NCI-H1092 (cell line): ENCODE results near the gene SLC35F1.
A peak's percentile ranks its signal among the peaks of the same experiment; 100 is the strongest.
"Not testable (repeated sequence)": the region's sequence is repeated elsewhere in the genome, so short reads cannot be mapped to it uniquely, and the experiment has no call there.

Experiments
- DNase-seq: peaks from one replicate; lab custom pipeline; 2025; lab: John Stamatoyannopoulos, UW

The SLC35F1 gene

DNA sequence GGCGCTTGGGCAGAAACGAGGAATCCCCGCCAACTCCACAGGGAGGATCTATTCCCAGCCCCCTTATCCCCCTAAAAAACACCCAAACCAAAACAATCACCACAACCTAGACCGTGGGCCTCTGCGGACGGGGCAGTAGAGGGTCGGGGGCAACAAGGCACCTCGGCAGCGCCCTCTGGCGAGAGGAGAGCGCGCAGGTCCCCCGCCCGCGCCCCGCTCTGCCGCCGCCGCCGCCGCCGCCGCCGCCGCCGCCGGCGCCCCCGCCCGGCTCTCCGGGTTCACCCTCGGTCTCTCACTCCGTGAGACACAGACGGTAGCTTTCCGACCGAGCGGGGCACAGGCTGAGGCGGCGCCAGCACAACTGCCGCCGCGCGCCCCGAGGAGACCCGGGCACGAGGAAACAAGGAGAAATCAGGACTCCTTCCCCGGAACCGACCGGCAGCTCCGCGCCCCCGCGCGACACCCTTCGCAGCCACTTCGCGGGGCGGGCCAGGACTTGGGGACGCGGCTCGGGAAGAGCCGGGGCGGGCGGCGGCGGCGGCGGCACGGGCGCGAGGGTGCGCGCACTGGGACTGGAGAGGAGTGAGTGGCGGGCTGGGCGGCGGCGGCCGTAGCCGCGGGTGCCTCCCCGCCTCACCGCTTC is at the start of gene SLC35F1:
TSS of gene SLC35F1 (plus strand) at position 307 of the 643 bp plus-strand sequence.
- DNase-seq = peak; percentile 34

DNA sequence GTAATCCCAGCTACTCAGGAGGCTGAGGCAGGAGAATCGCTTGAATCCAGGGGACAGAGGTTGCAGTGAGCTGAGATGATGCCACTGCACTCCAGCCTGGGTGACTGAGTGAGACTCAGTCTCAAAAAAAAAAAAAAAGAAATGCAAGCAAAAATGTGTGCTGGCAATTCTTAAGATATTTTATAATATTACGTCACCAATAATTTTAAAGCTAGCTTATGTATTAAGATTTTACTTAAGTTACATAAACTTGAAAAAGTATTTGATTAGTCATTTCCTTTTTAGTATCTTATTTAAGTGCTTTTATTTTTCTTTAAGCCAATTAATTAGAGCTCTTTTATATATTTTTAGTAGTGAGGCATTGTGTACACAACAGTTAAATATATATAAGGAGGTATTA is 48.5 kb upstream of the SLC35F1 start:
- DNase-seq = not testable (repeated sequence)

DNA sequence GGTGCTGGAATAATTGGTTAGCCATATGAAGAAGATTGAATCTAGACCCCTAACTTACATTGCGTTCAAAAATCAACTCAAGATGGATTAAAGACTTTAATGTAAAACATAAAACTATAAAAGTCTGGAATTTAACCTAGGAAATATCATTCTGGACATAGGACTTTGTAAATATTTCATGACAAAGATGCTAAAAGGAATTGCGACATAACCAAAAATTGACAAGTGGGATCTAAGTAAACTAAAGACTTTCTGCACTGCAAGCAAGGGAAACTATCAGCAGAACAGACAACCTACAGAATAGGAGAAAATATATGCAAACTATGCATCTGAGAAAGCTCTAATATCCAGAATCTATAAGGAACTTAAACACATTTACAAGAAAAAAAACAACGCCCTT is 45.5 kb upstream of the SLC35F1 start:
- DNase-seq = no peak

DNA sequence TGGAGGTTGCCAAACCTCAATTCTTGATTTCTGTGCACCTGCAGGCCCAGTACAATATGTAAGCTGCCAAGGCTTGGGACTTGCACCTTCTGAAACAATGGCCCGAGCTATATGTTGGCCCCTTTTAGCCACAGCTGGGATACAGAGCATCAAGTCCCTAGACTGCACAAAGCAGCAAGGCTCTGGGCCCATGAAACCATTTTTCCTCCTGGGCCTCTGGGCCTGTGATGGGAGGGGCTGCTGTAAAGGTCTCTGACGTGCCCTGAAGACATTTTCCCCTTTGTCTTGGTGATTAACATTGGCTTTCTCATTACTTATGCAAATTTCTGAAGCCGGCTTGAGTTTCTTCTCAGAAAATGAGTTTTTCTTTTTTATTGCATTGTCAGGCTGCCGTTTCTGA is 40.5 kb upstream of the SLC35F1 start:
- no peak for DNase-seq

DNA sequence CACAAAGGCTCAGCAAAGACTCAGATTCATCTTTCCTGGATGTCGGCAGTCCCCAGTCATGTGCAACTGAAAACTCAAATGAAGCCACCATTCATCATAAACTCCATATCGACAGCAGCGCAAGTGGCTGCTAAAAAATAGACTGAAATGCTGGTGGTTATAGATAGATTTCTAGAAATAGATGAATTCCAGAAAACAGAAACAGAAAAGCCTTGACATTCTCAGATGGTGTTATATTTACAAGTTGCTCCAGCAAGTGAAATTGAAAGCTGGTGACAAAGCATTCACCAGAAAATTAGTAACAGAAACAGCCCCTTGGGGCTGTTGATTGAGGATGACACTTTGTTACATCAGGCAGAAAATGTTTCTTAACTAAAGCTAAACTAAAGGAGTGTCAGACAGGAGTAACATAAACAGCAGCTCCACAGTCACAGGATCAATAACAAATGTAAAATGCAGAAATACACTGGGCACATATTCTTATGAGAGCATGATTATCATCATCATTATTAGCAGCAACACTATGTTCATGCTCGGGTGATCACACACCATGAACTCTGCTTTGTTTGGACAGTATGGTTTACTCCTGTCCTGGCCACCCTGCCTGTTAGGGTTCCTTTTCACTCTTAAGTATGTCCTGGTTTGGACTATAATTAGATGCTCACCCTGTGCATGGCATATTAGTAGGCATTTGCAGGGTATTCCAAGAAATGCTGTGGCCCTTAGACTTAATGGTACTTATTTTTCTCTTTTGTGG is 36.4 kb upstream of the SLC35F1 start:
- DNase-seq = no peak

DNA sequence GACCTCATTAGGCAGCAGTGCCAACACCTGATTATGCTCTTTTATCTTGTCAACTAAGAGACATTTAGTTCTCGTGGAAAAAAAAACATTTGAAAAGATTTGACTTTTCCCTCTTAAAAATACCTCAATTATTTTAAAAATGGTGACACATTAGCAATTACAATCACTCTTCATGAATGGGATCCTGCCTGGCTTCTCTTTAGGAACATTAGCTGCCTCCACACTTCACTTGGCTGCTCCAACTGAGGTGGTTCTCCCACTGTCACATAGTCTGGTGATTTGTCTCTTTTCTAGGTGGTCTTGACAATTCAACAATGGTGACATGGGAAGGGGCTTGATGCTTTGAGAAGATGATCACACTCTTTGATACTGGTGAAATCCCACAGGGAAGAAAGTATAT is 26.2 kb upstream of the SLC35F1 start:
- no peak for DNase-seq

DNA sequence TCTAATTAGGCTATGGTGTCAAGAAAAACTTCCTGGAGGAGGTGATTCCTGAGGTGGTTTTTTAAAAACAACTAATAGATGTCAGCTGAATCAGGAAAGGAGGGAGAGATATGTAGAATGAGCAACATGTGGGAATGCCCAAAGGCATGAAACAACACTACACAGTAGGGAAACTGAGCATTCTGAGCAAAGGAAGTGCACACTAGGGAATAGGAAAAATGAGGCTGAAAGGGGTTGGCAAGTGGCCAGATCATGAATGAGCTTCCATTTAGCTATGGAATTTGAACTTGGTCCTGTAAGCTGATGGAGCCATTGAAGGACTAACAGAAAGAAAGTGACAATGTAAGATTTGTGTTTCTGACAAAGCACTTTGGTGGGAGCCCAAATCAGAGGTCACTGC is 16.9 kb upstream of the SLC35F1 start:
- DNase-seq = no peak

DNA sequence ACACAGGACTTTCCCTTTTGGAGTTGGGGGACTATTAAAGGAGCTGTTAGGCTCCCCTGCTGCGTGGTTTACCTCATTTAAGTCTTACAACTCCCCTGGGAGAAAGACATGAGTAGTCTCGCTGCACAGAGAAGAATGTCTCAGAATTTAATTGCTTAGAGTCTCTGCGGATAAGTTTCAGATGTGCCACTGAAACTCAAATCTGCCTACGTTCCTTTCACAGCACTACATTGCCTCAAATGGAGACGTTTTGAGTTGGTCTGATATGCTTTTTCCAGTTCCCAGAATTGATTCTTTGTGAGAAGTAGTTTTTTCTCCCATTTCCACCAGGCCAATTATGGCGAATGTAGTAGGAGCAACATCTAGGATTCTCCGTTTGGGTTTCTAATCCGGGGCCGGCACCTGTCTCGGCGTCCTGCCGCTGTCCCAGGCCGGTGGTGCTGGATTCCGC is 532 bp upstream of the SLC35F1 start:
- no peak for DNase-seq

DNA sequence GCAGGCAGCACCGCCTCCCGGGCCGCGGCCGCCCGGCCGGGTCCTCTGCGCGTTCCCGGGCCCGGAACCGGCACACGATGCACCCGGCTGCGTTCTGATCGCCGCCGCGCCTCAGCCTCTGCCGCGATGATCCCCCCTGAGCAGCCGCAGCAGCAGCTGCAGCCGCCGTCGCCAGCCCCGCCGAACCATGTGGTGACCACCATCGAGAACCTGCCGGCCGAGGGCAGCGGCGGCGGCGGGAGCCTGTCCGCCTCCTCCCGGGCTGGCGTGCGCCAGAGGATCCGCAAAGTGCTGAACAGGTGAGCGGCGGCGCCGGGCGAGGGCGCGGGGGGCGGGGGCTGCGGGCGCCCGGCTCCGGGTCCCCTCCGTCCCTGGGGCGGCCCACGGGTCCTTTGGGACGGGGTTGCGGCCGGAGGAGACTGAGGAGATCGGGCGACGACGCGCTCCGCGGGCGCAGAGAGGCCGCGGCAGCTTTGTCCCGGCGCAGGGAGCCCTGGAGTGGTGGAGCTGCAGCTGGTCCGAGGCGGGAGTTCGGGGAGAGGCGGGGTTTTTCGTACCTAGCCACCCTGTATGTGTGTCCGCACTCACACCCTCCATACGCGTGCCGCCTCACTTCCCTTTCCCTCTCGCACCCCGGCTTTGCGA is 659 bp downstream of the SLC35F1 start:
- DNase-seq = peak; percentile 15

DNA sequence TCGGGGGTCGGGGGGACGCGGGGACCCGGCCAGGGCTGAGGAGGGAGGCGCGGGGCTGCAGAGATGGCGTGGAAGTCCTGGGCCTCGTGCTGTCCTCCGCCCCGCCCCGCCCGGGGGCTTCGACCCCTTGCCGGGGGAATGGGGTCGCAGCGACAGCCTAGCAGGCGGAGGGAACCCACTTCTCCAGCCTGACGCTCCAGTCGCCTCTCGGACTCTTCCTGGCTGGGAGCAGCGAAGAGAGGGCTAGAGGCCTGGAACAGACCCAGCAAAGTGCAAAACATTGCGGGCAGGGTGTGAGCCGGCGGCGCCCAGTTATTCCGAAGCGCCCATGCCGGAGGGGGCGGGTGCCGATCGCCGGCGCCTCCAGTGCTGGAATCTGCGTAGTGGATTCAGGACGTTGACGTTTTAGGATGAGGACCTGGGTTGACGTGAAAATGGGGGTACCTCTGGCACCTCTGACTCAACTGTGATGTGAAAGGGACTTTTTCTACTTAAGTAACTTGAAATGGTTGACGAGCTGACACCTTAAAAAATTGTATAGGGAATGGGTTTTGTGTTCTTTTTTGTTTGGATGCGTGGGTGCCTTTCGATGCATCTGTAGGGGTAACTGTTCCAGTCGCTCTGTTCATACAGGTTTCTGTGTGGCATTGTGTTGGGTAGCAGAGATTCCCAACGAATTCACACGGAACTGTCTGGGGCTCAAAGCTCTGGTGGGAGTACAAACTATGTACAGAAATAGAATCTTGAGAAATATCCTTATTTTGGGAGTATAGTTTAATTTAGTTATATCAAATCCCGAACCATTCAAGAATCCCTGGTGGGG is 1.4 kb downstream of the SLC35F1 start:
- DNase-seq = no peak

DNA sequence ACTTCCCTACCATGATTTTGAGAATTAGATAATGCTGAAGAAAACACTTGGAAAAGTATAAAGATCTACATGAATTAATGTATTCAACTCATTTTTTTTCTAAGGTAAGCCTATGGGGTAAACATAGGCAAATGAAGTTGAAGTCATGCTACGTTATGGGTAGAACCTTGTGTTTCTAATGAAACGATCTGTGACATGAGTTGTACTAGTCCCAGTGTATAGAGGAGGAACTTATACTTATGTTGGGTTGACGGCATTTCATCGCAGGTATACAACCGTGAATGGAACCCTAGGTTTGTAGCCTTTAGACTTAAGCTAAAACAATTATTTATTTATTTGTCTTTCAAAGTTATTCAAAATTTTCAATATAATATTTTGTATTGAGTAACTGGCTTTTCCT is 2.6 kb downstream of the SLC35F1 start:
- no peak for DNase-seq

DNA sequence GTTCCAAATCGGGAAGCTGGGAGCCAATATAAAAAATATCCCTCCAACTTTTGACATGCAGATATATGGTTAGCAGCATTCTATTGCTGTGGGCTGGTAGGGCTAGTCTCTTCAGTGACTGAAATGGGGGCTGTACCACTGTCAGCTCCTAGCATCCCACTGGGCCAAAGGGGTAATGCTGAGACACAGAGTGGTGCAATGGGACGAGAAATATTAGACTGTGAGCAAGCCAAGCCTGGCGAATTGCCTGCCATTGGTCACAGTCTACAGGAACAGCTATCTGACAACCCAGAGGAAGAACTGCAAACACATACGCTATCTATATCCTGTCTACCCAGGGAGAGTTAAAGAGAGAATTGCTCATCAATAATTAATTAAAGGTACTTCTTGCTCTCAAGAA is 3.5 kb downstream of the SLC35F1 start:
- no peak for DNase-seq

DNA sequence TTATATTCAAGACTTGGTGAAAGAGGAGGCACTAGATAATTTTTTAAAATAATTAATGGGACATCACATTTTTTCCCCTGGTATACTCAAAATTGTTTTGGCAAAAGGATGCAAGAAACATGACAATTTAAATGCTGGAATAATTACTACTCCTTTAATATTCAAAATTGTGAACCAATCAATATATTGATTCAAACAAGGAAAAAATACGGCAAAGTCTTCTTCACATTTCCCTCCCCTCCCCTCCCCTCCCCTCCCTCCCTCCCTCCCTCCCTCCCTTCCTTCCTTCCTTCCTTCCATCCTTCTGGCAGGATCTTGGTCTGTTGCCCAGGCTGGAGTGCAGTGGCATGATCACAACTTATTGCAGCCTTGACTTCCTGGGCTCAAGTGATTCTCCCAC is 4.1 kb downstream of the SLC35F1 start:
- DNase-seq = no peak

DNA sequence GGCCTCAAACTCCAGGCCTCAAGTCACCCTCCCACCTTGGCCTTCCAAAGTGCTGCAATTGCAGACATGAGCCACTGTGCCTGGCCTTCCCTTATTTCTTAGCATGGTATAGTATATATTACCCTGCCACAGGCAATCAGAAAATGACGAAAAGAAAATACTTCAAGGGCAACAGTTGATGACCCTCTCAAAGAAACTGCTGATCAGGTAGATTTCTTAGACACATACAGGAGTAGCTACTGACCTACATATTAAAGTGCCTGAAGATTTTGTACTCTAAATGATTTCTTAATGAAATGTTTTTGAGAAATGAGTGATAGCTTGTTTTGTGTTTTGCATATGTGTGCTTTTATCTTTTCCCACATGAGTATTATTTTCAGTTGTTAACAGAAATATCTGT is 4.6 kb downstream of the SLC35F1 start:
- DNase-seq = no peak

DNA sequence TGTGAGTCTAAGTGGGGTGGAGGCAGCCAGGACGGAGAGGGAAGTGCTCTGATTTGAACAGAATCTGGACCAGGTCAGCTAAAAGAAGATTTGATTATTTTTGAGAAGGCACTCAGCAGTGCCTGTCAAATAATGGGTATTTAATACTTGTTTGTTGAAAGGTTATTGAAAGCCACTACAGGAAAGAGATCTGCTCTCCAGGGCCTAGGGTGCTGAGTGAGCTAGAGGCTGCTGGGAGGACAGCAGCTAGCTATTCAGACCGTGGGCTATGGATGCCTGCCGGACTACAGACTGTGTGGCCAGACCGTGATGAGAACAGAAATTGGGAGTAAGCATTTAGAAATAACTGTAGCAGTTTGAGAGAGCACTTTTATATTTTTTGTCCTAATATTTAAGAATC is 8.8 kb downstream of the SLC35F1 start:
- no peak for DNase-seq

DNA sequence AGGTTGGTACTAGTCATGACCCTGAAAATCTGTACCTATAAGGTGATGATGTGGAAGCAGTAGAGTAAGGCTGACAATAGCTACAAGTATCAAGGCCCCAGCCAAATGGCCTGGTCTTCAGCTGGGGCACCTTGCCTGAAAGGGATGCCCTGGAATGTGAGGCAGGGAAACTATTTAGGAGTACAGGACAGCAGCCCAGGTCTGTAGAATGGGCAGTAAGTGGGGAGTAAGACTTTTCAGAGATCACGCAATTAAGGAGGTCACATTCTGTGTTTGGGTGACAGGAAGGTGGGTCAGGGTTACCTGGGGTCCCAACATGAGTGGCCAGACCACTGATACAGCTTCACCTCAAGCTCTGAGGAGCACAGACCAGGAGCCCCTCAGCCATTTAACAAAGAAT is 9.4 kb downstream of the SLC35F1 start:
- DNase-seq = no peak

DNA sequence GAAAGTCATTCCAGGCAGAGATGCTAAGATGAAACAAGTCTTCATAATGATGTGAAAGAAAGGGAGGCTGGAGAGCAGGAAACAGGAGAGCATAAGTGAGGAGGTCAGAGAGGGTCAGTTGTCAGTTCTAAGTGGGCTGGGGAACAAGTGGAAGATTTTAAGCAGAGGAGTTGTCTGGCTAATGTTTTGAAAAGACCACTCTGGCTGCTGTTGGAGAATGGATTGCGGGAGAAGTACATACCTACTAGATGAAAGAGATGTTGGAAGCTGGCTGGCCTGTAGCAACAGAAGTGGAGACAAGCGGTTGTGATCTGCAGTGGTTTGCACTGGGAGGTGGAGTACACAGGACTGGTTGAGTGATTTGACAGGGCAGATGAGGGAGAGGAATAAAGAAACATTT is 10.1 kb downstream of the SLC35F1 start:
- DNase-seq = no peak

DNA sequence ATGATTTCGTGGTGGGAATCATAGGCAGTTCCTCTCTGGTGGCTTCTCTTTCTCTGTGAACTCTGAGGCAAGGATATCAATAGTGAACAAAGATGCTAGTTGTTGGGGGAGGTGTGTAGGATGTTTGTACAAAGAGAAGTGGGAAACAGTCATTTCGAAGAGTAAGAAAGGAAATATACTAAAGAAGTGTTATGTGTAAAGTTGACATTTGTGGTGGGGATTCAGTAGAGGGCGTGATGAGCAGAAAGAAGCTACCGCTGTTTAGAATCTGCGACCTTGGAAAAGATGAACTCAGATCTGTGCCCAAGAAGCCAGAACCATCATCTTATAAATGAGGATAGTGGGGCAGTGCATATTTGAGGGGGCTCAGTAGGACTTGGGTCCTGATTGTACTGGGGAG is 11.4 kb downstream of the SLC35F1 start:
- no peak for DNase-seq

DNA sequence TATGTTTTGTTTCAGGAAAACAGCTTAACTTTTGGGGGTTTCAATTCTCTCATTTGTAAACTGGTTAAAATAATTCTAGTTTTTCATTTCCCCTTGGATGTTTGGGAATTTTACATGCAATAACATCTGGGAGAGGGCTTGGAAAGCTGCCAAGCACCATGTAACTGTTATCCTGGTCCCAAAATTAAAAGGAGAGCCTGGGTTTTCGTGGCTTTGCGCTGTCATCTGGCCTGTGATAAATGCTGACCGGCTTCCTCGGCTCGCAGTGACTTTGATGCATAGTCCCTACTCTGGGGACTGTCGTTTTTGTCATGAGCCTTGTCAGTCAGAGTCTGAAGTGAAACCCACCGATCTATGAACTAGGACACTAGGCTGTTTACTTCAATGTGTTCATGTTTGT is 12.2 kb downstream of the SLC35F1 start:
- DNase-seq = no peak

DNA sequence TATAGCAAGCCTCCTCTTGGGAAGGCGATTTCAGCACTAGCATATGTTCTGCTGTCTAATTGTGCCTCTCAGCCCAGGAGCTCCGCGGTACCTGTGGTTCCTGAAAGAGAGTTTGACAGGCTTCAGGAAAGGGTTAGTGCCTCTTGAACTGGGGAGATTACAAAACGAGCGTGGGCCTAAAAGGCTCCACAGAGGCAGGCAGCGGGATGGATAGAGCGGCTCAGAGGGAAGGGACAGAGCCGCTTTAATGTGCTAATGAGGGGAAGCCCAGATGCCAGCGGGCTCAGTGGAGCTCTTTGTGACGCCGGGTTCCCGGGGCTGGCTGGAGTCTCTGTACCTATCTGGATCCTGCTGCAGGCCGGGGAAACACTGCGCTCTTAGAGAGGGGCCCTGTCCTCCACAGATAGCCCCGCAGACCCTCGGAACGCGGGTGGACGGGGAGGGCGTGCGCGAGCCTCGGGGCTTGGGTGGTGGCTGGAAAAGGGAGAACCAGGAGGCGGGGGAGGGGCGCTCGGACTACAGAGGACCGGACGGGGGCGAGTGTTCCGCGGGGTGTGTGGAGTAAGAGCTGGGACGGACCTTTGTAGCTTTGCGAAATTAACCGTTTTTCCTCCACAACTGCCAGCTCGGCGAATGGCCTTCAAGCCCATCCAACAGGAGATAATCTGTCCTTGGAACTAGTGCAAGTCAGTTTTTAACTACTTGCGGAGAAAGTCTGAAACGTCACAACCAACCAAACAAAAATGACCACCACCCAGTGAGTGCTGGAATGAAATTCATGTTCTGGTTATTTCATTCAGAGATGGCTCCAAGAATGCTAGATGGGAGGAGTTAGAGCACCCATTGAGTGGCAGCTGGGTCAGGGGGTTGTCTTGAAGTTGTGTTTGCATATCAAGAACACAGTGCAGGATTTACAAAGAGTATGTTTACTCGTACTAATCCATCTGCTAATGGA is 13.0 kb downstream of the SLC35F1 start:
- DNase-seq = no peak

DNA sequence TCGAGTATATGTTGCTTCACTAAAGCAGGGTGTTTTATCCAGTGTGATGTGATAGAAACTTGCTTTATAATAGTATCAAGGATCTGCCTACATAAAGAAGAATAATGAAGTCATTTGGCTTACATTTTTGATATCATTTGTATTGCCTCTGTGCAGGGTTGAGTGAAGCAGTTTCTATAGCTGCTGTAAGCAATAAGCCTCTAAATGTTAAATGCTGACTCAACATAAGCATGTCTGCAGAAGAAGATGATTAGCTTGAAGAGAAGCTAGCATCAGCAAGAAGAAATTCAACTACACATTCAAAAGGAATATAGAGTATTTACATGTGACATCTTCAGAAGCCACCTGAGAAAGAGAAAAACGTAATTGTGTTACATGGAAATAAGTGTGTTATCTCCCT is 17.6 kb downstream of the SLC35F1 start:
- no peak for DNase-seq
